GM18505 (cell line): ENCODE data around the gene CA10.

Experiments used
- ATAC-seq: cut with Tn5 transposase; IDR thresholded peaks from one replicate; pipeline ENCODE4 v1.9.1; 2021; ENCODE audit not compliant: unreplicated experiment
- POLR2A ChIP-seq: IDR thresholded peaks from 4 replicates; pipeline ENCODE4 v1.6.1; 2011; ENCODE audit warnings: borderline replicate concordance; ENCODE audit not compliant: insufficient read depth, insufficient read length; ENCODE audit errors: extremely low read depth

CA10 gene

GRCh38 chr17:52154466-52154865 lies 4.0 kb downstream of the CA10 start:
- no peak for ATAC-seq
- no peak for TF ChIP-seq POLR2A

- no peak for ATAC-seq
- TF ChIP-seq POLR2A: no peak
Measured at GRCh38 chr17:52150935-52151334, 7.6 kb downstream of the CA10 start.

- no peak for ATAC-seq
- TF ChIP-seq POLR2A: no peak
Measured at GRCh38 chr17:52149626-52150025, 8.9 kb downstream of the CA10 start.

GRCh38 chr17:52148969-52149351 lies 9.6 kb downstream of the CA10 start:
- ATAC-seq: no peak

GRCh38 chr17:52148288-52148968 lies 10.1 kb downstream of the CA10 start:
- no peak for ATAC-seq
- no peak for TF ChIP-seq POLR2A

More at GRCh38 chr17:52148969-52149351, 9.6 kb downstream of the CA10 start:
- no peak for TF ChIP-seq POLR2A

- ATAC-seq: no peak
- no peak for TF ChIP-seq POLR2A
Measured at GRCh38 chr17:52147872-52148271, 10.6 kb downstream of the CA10 start.

GRCh38 chr17:52147431-52147830 lies 11.1 kb downstream of the CA10 start:
- no peak for ATAC-seq
- TF ChIP-seq POLR2A: no peak

GRCh38 chr17:52145476-52145875 lies 13.0 kb downstream of the CA10 start:
- TF ChIP-seq POLR2A: no peak
- ATAC-seq: no peak

GRCh38 chr17:52143542-52143941 lies 15.0 kb downstream of the CA10 start:
- TF ChIP-seq POLR2A: no peak
- ATAC-seq: no peak

- TF ChIP-seq POLR2A: no peak
- ATAC-seq: no peak
Measured at GRCh38 chr17:52140601-52141000, 17.9 kb downstream of the CA10 start.

- TF ChIP-seq POLR2A: no peak
- ATAC-seq: no peak
Measured at GRCh38 chr17:52138752-52139151, 19.8 kb downstream of the CA10 start.

- no peak for TF ChIP-seq POLR2A
- no peak for ATAC-seq
Measured at GRCh38 chr17:52138350-52138749, 20.2 kb downstream of the CA10 start.

GRCh38 chr17:52136166-52136565 lies 22.3 kb downstream of the CA10 start:
- no peak for TF ChIP-seq POLR2A
- no peak for ATAC-seq

- TF ChIP-seq POLR2A: no peak
- ATAC-seq: no peak
Measured at GRCh38 chr17:52134641-52135040, 23.9 kb downstream of the CA10 start.

- ATAC-seq: no peak
- TF ChIP-seq POLR2A: no peak
Measured at GRCh38 chr17:52128721-52129120, 29.8 kb downstream of the CA10 start.
